Measurements from ENCODE around the gene ATP2B3.

Gene ATP2B3

DNA sequence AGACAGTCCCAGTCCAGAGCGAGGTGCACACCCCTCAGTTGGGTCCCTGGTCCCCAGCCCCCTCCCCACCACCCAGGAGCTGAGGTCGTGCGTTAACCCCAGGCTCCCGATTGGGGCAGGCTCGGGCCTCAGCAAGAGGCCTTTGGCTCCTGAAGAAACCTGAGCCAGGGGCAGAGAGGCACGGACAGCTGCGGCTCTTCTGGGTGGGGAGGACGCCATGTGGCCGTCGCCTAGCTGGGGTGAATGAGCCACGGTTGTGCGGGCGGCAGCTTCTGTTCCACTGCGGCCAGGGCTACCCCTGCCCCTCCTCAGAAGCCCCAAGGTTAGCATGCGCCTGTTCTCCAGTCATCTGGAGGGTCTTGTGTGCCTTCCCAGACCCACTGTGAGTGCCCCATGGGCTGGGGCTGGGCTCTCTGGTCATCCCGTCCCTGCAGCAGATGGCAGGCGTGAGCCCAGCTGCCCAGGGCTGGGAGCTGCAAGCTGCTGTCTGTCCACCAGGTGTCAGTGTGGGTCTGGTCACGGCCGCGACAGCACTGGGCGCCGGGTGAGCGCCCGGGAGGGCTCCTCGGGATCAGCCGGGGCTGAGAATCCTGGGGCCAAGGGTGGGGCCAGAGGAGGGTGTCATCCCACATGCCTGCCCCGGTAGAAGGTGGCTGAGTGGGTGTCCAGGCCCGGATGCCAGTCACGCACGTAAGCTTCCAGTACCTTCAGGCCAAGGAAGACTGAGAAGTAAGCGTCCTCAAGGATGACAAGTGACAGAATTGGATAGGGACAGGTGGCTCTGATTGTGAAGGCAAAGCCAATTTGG is 21.9 kb downstream of the ATP2B3 start:
- Histone ChIP-seq H3K27me3 (ENCODE audit: insufficient read depth, low read length, poor library complexity) (no peaks in the 10 kb centered on the region), H2BK120ac (ENCODE audit: low read depth, low read length) (no peak overlapping the region), H2BK15ac (replicated peaks; ENCODE audit: low read depth) (no peak overlapping the region), H2AK5ac (ENCODE audit: low read length) (no peak overlapping the region), H3K4ac (ENCODE audit: low read depth, low read length) (no peak overlapping the region), H3K4me3 (ENCODE audit: low read length) (no peak overlapping the region), H3K79me2 (ENCODE audit: control insufficient read depth, insufficient read depth, low read length) (no peaks in the 10 kb centered on the region), H3K4me2 (ENCODE audit: low read length) (no peak overlapping the region), H3K4me1 (ENCODE audit: control insufficient read depth, low read depth, low read length) (no peaks in the 10 kb centered on the region), H4K8ac (ENCODE audit: low read depth, low read length) (no peak overlapping the region), H3K27ac (ENCODE audit: low read depth, low read length) (no peak overlapping the region), H3K79me1 (ENCODE audit: low read length) (no peaks in the 10 kb centered on the region), H4K5ac (ENCODE audit: low read length) (no peak overlapping the region), H3K36me3 (ENCODE audit: control insufficient read depth, insufficient read depth, low read length) (no peaks in the 10 kb centered on the region), H3K18ac (ENCODE audit: low read length) (no peak overlapping the region), H2BK5ac (ENCODE audit: low read length) (no peak overlapping the region), H3K23ac (ENCODE audit: low read length) (no peak overlapping the region), H3K56ac (ENCODE audit: low read length) (no peak overlapping the region), H3K9ac (ENCODE audit: low read length) (no peak overlapping the region)
- no CpG with 5 or more reads among the region's 31 CpGs for WGBS (ENCODE audit: extremely low coverage, insufficient coverage, low lambda C conversion rate)
- DNase-seq = peak; percentile 64

DNA sequence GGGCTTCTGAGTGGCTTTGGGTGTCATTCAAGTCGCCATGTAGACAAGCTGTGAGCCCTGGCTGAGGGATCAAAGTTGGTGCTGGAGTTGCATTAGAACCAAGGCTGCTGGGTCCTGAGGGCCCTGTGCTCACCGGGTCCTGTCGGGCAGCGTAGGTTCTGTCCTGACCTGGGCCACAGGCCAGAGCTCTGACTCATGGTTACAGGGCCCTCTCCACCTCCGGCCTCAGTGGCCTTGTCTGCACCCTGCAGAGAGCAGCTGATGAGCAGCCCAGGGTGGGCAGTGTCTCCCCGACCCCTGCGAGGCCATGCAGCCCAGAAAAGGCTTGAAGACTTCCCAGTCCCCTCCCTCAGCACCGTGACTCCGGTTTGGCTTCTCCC is 22.5 kb downstream of the ATP2B3 start:
- Histone ChIP-seq H3K18ac (ENCODE audit: low read length) (no peak overlapping the region), H3K79me1 (ENCODE audit: low read length) (no peaks in the 10 kb centered on the region), H3K36me3 (ENCODE audit: control insufficient read depth, insufficient read depth, low read length) (no peaks in the 10 kb centered on the region), H3K23ac (ENCODE audit: low read length) (no peak overlapping the region), H4K5ac (ENCODE audit: low read length) (no peak overlapping the region), H3K4me3 (ENCODE audit: low read length) (no peak overlapping the region), H3K56ac (ENCODE audit: low read length) (no peak overlapping the region), H2BK5ac (ENCODE audit: low read length) (no peak overlapping the region), H3K4me2 (ENCODE audit: low read length) (no peak overlapping the region), H4K8ac (ENCODE audit: low read depth, low read length) (no peak overlapping the region), H3K4me1 (ENCODE audit: control insufficient read depth, low read depth, low read length) (no peaks in the 10 kb centered on the region), H3K4ac (ENCODE audit: low read depth, low read length) (no peak overlapping the region), H2BK120ac (ENCODE audit: low read depth, low read length) (no peak overlapping the region), H3K27me3 (ENCODE audit: insufficient read depth, low read length, poor library complexity) (no peaks in the 10 kb centered on the region), H2BK15ac (replicated peaks; ENCODE audit: low read depth) (no peak overlapping the region), H3K9ac (ENCODE audit: low read length) (no peak overlapping the region), H3K79me2 (ENCODE audit: control insufficient read depth, insufficient read depth, low read length) (no peaks in the 10 kb centered on the region), H2AK5ac (ENCODE audit: low read length) (no peak overlapping the region), H3K27ac (ENCODE audit: low read depth, low read length) (no peak overlapping the region)
- no CpG with 5 or more reads among the region's 9 CpGs for WGBS (ENCODE audit: extremely low coverage, insufficient coverage, low lambda C conversion rate)
- DNase-seq = no peak

DNA sequence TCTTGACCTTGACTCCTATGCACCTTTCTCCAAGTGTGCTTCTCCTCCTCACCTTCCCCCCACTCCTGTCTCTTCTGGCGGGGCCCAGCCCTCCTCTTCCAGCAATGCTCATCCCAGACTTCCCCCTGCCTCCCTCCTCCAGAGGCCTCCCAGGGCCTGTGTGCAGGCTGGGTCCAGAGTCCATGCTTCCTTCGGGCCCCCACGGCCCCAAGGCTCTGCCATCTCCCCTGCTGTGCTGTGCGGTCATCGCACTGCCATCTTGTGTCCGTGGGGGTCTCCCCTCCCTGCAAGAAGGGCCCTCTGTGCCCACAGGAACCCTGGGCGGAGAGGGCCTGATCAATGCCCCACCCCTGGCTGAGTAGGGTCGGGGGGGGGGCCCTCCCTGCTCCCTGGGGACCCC is 27.3 kb downstream of the ATP2B3 start:
- H3K79me2 ChIP-seq (ENCODE audit: control insufficient read depth, insufficient read depth, low read length) = no peaks in the 10 kb centered on the region
- no peak overlapping the region for H2BK15ac ChIP-seq (replicated peaks; ENCODE audit: low read depth)
- no peak overlapping the region for H3K27ac ChIP-seq (ENCODE audit: low read depth, low read length)
- H3K79me1 ChIP-seq (ENCODE audit: low read length) = no peaks in the 10 kb centered on the region
- H2AK5ac ChIP-seq (ENCODE audit: low read length) = no peak overlapping the region
- no peak for DNase-seq
- H2BK5ac ChIP-seq (ENCODE audit: low read length) = no peak overlapping the region
- H3K9ac ChIP-seq (ENCODE audit: low read length) = no peak overlapping the region
- H2BK120ac ChIP-seq (ENCODE audit: low read depth, low read length) = no peak overlapping the region
- no peak overlapping the region for H3K4me2 ChIP-seq (ENCODE audit: low read length)
- no peak overlapping the region for H3K4me3 ChIP-seq (ENCODE audit: low read length)
- H4K5ac ChIP-seq (ENCODE audit: low read length) = no peak overlapping the region
- H3K56ac ChIP-seq (ENCODE audit: low read length) = no peak overlapping the region
- H3K4me1 ChIP-seq (ENCODE audit: control insufficient read depth, low read depth, low read length) = no peaks in the 10 kb centered on the region
- H3K27me3 ChIP-seq (ENCODE audit: insufficient read depth, low read length, poor library complexity) = no peaks in the 10 kb centered on the region
- WGBS (ENCODE audit: extremely low coverage, insufficient coverage, low lambda C conversion rate) = no CpG with 5 or more reads among the region's 8 CpGs
- H3K36me3 ChIP-seq (ENCODE audit: control insufficient read depth, insufficient read depth, low read length) = no peaks in the 10 kb centered on the region
- no peak overlapping the region for H3K23ac ChIP-seq (ENCODE audit: low read length)
- no peak overlapping the region for H3K4ac ChIP-seq (ENCODE audit: low read depth, low read length)
- no peak overlapping the region for H3K18ac ChIP-seq (ENCODE audit: low read length)
- no peak overlapping the region for H4K8ac ChIP-seq (ENCODE audit: low read depth, low read length)

DNA sequence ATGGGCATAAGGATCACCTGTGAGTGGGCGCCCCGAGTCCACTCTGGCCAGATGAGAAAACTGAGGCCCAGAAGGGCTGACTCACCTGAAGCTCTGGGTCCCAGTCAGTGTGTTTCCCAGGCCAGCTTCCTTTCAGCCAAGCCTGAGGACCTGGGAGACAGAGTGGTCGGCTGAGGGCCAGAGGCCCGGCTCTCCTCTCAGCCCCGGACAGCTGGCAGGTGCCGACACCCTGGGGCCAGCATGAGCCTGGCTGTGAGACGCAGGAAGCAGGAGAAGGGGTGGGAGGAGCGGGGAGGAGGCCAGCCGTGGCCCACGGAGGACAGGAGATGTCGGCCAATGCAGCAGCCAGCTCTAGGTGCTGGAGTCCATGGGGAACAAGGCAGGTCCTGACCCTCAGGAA is 28.9 kb downstream of the ATP2B3 start:
- Histone ChIP-seq H3K4ac (ENCODE audit: low read depth, low read length) (no peak overlapping the region), H3K79me2 (ENCODE audit: control insufficient read depth, insufficient read depth, low read length) (no peaks in the 10 kb centered on the region), H3K56ac (ENCODE audit: low read length) (no peak overlapping the region), H3K27ac (ENCODE audit: low read depth, low read length) (no peak overlapping the region), H3K4me3 (ENCODE audit: low read length) (no peak overlapping the region), H3K36me3 (ENCODE audit: control insufficient read depth, insufficient read depth, low read length) (no peaks in the 10 kb centered on the region), H3K27me3 (ENCODE audit: insufficient read depth, low read length, poor library complexity) (no peaks in the 10 kb centered on the region), H3K4me1 (ENCODE audit: control insufficient read depth, low read depth, low read length) (no peaks in the 10 kb centered on the region), H4K5ac (ENCODE audit: low read length) (no peak overlapping the region), H2BK15ac (replicated peaks; ENCODE audit: low read depth) (no peak overlapping the region), H2BK5ac (ENCODE audit: low read length) (no peak overlapping the region), H3K4me2 (ENCODE audit: low read length) (no peak overlapping the region), H3K18ac (ENCODE audit: low read length) (no peak overlapping the region), H2BK120ac (ENCODE audit: low read depth, low read length) (no peak overlapping the region), H3K79me1 (ENCODE audit: low read length) (no peaks in the 10 kb centered on the region), H3K9ac (ENCODE audit: low read length) (no peak overlapping the region), H4K8ac (ENCODE audit: low read depth, low read length) (no peak overlapping the region), H3K23ac (ENCODE audit: low read length) (no peak overlapping the region), H2AK5ac (ENCODE audit: low read length) (no peak overlapping the region)
- no peak for DNase-seq
- no CpG with 5 or more reads among the region's 11 CpGs for WGBS (ENCODE audit: extremely low coverage, insufficient coverage, low lambda C conversion rate)

DNA sequence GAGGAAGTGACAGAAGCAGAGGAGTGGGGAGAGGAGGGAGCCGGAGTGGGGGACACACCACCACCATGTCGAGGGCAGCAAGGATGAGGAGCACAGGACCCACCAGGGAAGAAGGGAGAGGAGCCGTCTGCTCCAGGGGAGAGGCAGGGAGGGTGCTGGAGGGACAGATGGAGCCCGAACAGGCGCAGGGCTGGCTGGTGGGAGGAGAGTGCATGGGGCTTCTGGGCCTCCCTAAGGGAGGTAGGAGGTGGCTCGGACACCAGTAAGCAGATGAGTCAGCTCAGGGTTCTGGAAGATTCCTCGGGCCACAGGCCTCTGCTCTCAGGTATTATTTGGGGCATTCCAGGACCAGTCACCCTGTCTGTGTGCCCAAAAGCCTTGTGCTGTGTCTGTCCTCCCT is 29.8 kb downstream of the ATP2B3 start:
- Histone ChIP-seq H2BK15ac (replicated peaks; ENCODE audit: low read depth) (no peak overlapping the region), H2AK5ac (ENCODE audit: low read length) (no peak overlapping the region), H3K18ac (ENCODE audit: low read length) (no peak overlapping the region), H3K9ac (ENCODE audit: low read length) (no peak overlapping the region), H3K56ac (ENCODE audit: low read length) (no peak overlapping the region), H3K79me1 (ENCODE audit: low read length) (no peaks in the 10 kb centered on the region), H3K79me2 (ENCODE audit: control insufficient read depth, insufficient read depth, low read length) (no peaks in the 10 kb centered on the region), H3K27ac (ENCODE audit: low read depth, low read length) (no peak overlapping the region), H3K36me3 (ENCODE audit: control insufficient read depth, insufficient read depth, low read length) (no peaks in the 10 kb centered on the region), H3K23ac (ENCODE audit: low read length) (no peak overlapping the region), H3K4me3 (ENCODE audit: low read length) (no peak overlapping the region), H2BK5ac (ENCODE audit: low read length) (no peak overlapping the region), H3K4me1 (ENCODE audit: control insufficient read depth, low read depth, low read length) (no peaks in the 10 kb centered on the region), H4K8ac (ENCODE audit: low read depth, low read length) (no peak overlapping the region), H3K4me2 (ENCODE audit: low read length) (no peak overlapping the region), H3K4ac (ENCODE audit: low read depth, low read length) (no peak overlapping the region), H2BK120ac (ENCODE audit: low read depth, low read length) (no peak overlapping the region), H3K27me3 (ENCODE audit: insufficient read depth, low read length, poor library complexity) (no peaks in the 10 kb centered on the region), H4K5ac (ENCODE audit: low read length) (no peak overlapping the region)
- no peak for DNase-seq
- no CpG with 5 or more reads among the region's 7 CpGs for WGBS (ENCODE audit: extremely low coverage, insufficient coverage, low lambda C conversion rate)

DNA sequence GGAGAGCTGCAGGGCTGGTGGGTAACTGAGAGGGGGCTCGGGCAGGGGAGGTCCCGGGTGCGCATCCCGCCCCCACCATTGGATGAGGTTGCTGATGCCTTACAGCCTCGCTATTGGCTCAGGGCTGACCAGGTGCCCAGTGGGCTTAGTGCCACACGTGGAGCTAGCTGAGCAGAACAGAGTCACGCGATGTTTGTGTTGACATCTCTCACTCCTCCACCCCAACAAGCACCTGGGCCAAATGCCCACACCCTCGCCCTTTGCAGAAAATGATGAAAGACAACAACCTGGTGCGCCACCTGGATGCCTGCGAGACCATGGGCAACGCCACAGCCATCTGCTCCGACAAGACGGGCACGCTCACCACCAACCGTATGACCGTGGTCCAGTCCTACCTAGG is 31.8 kb downstream of the ATP2B3 start:
- no CpG with 5 or more reads among the region's 17 CpGs for WGBS (ENCODE audit: extremely low coverage, insufficient coverage, low lambda C conversion rate)
- H2AK5ac ChIP-seq (ENCODE audit: low read length) = no peak overlapping the region

More for the DNA sequence above, 31.8 kb downstream of the ATP2B3 start:
- Histone ChIP-seq H3K9ac (ENCODE audit: low read length) (no peak overlapping the region), H3K23ac (ENCODE audit: low read length) (no peak overlapping the region), H3K36me3 (ENCODE audit: control insufficient read depth, insufficient read depth, low read length) (no peaks in the 10 kb centered on the region), H3K4ac (ENCODE audit: low read depth, low read length) (no peak overlapping the region), H4K8ac (ENCODE audit: low read depth, low read length) (no peak overlapping the region), H3K79me2 (ENCODE audit: control insufficient read depth, insufficient read depth, low read length) (no peaks in the 10 kb centered on the region), H3K4me1 (ENCODE audit: control insufficient read depth, low read depth, low read length) (no peaks in the 10 kb centered on the region), H3K27ac (ENCODE audit: low read depth, low read length) (no peak overlapping the region), H3K27me3 (ENCODE audit: insufficient read depth, low read length, poor library complexity) (no peaks in the 10 kb centered on the region), H2BK15ac (replicated peaks; ENCODE audit: low read depth) (no peak overlapping the region), H3K79me1 (ENCODE audit: low read length) (no peaks in the 10 kb centered on the region), H2BK120ac (ENCODE audit: low read depth, low read length) (no peak overlapping the region), H4K5ac (ENCODE audit: low read length) (no peak overlapping the region), H3K4me2 (ENCODE audit: low read length) (no peak overlapping the region), H2BK5ac (ENCODE audit: low read length) (no peak overlapping the region), H3K4me3 (ENCODE audit: low read length) (no peak overlapping the region), H3K18ac (ENCODE audit: low read length) (no peak overlapping the region), H3K56ac (ENCODE audit: low read length) (no peak overlapping the region)
- no peak for DNase-seq
